OCI-LY7 (cell line): ENCODE results near the gene MYH6. TPM values are rescaled to one million over a fixed set of nuclear protein-coding genes. Genes with fewer than 3 reads are reported as not detected.

ENCODE experiments used
- BruUV-seq: library from RNA; stranded (reverse); fragments of 400-500 nt; replicated peaks from 2 replicates; lab custom pipeline; 2021; lab: Mats Ljungman, UMichigan
- CTCF ChIA-PET: fragments of 300-600 bp; sonication (Branson Sonifier 250); formaldehyde crosslinking; loops from one replicate; lab custom pipeline; 2022; ENCODE audit warnings: antibody characterized with exemption; ENCODE audit not compliant: unreplicated experiment; lab: Charles Lee
- POLR2A ChIA-PET: fragments of 300-600 bp; sonication (Branson Sonifier 250); formaldehyde crosslinking; loops from one replicate; lab custom pipeline; 2022; ENCODE audit warnings: antibody characterized with exemption; lab: Charles Lee
- DNase-seq: peaks from one replicate; pipeline ENCODE4 v3.0.0-alpha.2; 2015; ENCODE audit warnings: low spot score
- H2AFZ ChIP-seq: fragments of 200-600 bp; sonication (generic), shearing (Covaris generic); 2 replicates; pipeline ENCODE4 v1.6.1; 2014; ENCODE audit warnings: mild to moderate bottlenecking, antibody characterized with exemption, low read length, moderate library complexity
- H3K27ac ChIP-seq: fragments of 200-600 bp; sonication (generic); 2 replicates; pipeline ENCODE4 v1.5.1; 2014; ENCODE audit warnings: mixed run types, low read depth, mild to moderate bottlenecking, moderate library complexity, low read length, inconsistent platforms; ENCODE audit not compliant: poor library complexity, severe bottlenecking
- H3K36me3 ChIP-seq: fragments of 200-600 bp; sonication (generic); 2 replicates; pipeline ENCODE4 v1.6.1; 2014; ENCODE audit warnings: mild to moderate bottlenecking, antibody characterized with exemption, low read length, moderate library complexity, mixed read lengths; ENCODE audit not compliant: insufficient read depth
- H3K4me1 ChIP-seq: fragments of 200-600 bp; sonication (generic); 2 replicates; pipeline ENCODE4 v1.5.1; 2014; ENCODE audit warnings: mild to moderate bottlenecking, low read length; ENCODE audit not compliant: insufficient read depth, poor library complexity, severe bottlenecking
- H3K4me2 ChIP-seq: fragments of 200-600 bp; sonication (generic); 2 replicates; pipeline ENCODE4 v1.6.1; 2014; ENCODE audit warnings: mild to moderate bottlenecking, low read length
- H3K4me3 ChIP-seq: fragments of 200-600 bp; sonication (generic); 2 replicates; pipeline ENCODE4 v1.5.1; 2014; ENCODE audit warnings: mild to moderate bottlenecking, low read depth, low read length; ENCODE audit not compliant: poor library complexity, severe bottlenecking
- H3K79me2 ChIP-seq: fragments of 200-600 bp; sonication (generic); 2 replicates; pipeline ENCODE4 v1.6.1; 2016; ENCODE audit warnings: low read depth, mild to moderate bottlenecking, low read length, moderate library complexity, mixed read lengths; ENCODE audit not compliant: insufficient read depth
- H3K9me2 ChIP-seq: fragments of 200-600 bp; sonication (generic); 2 replicates; pipeline ENCODE4 v1.6.1; 2016; ENCODE audit warnings: mild to moderate bottlenecking, low read length, mixed read lengths; ENCODE audit not compliant: insufficient read depth
- H3K9me3 ChIP-seq: fragments of 200-600 bp; sonication (generic); 2 replicates; pipeline ENCODE4 v1.6.1; 2014; ENCODE audit warnings: mild to moderate bottlenecking, mixed run types, low read length, mixed read lengths
- H4K20me1 ChIP-seq: fragments of 200-600 bp; sonication (generic); 2 replicates; pipeline ENCODE4 v1.6.1; 2014; ENCODE audit warnings: mild to moderate bottlenecking, antibody characterized with exemption, low read length, moderate library complexity, mixed read lengths; ENCODE audit not compliant: insufficient read depth
- CTCF ChIP-seq: fragments of 200-600 bp; sonication (generic); conservative IDR thresholded peaks from 2 replicates; pipeline ENCODE4 v1.5.1; 2014; ENCODE audit warnings: mild to moderate bottlenecking, antibody characterized with exemption, low read length, moderate library complexity, mixed read lengths
- EZH2phosphoT487 ChIP-seq: fragments of 200-600 bp; sonication (generic); IDR thresholded peaks from 2 replicates; pipeline ENCODE4 v1.6.1; 2018; ENCODE audit warnings: low read depth, borderline replicate concordance, mild to moderate bottlenecking, mixed run types, antibody characterized with exemption, low read length, moderate library complexity, mixed read lengths
- intact Hi-C: fragments of 100-400 bp; cut with micrococcal nuclease; formaldehyde crosslinking; loops from one replicate; pipeline ENCODE4 v1.10.0; 2022; ENCODE audit not compliant: unreplicated experiment
- total RNA-seq, 2 experiments: library from RNA; depleted of rRNA in 1 of 2; stranded (reverse); fragments of >200 nt in 1 of 2; shearing (Covaris generic) in 1 of 2; gene quantifications; 2 replicates each; pipeline ENCODE4 v1.2.3, GENCODE V29; 2014 to 2022

The MYH6 gene
- total RNA-seq, 2 experiments from 2014 or later = not detected

- POLR2A ChIA-PET = no interaction called here
- no peaks in the 10 kb centered on the region for H4K20me1 ChIP-seq
- BruUV-seq = no TSS peak
- H3K9me3 ChIP-seq = no peaks in the 10 kb centered on the region
- no peak overlapping the region for H2AFZ ChIP-seq
- H3K79me2 ChIP-seq = no peaks in the 10 kb centered on the region
- H3K36me3 ChIP-seq = no peaks in the 10 kb centered on the region
- no peaks in the 10 kb centered on the region for H3K9me2 ChIP-seq
- no peak for DNase-seq
- no peak for TF ChIP-seq CTCF
- no peak for TF ChIP-seq EZH2phosphoT487
- no peak overlapping the region for H3K27ac ChIP-seq
- H3K4me1 ChIP-seq = no peaks in the 10 kb centered on the region
- H3K4me2 ChIP-seq = no peak overlapping the region
- CTCF ChIA-PET = no interaction called here
- no peak overlapping the region for H3K4me3 ChIP-seq
- intact Hi-C loops = no loop called here
Observed at GRCh38 chr14:23406725-23407355, 1.2 kb downstream of the MYH6 start.

GRCh38 chr14:23406244-23406643 is 1.8 kb downstream of the MYH6 start:
- Histone ChIP-seq H3K4me2 (no peak overlapping the region), H3K27ac (no peak overlapping the region), H2AFZ (no peak overlapping the region), H3K36me3 (no peaks in the 10 kb centered on the region), H3K9me2 (no peaks in the 10 kb centered on the region), H3K79me2 (no peaks in the 10 kb centered on the region), H3K4me1 (no peaks in the 10 kb centered on the region), H3K9me3 (no peaks in the 10 kb centered on the region), H3K4me3 (no peak overlapping the region), H4K20me1 (no peaks in the 10 kb centered on the region)
- TF ChIP-seq CTCF (no peak), EZH2phosphoT487 (no peak)
- intact Hi-C loops = no loop called here
- DNase-seq = peak; percentile 14
- POLR2A ChIA-PET = no interaction called here
- no TSS peak for BruUV-seq
- CTCF ChIA-PET = no interaction called here

- DNase-seq = no peak
- Histone ChIP-seq H3K27ac (no peak overlapping the region), H3K4me2 (no peak overlapping the region), H4K20me1 (no peaks in the 10 kb centered on the region), H2AFZ (no peak overlapping the region), H3K79me2 (no peaks in the 10 kb centered on the region), H3K9me3 (no peaks in the 10 kb centered on the region), H3K4me3 (no peak overlapping the region), H3K4me1 (no peaks in the 10 kb centered on the region), H3K36me3 (no peaks in the 10 kb centered on the region), H3K9me2 (no peaks in the 10 kb centered on the region)
- ChIA-PET CTCF (no interaction called here), POLR2A (no interaction called here)
- TF ChIP-seq EZH2phosphoT487 (no peak), CTCF (no peak)
- BruUV-seq = no TSS peak
- intact Hi-C loops = no loop called here
Observed at GRCh38 chr14:23405516-23406025, 2.5 kb downstream of the MYH6 start.
